ENCODE measurements around the gene SKOR1. TPM values are rescaled to one million over a fixed set of nuclear protein-coding genes. Genes with fewer than 3 reads are reported as not detected.

Gene SKOR1
- total and polyA plus RNA-seq, 2 of the 13 experiments (the other 11 are each of a cell fraction or from before 2014, with no cell fraction given), result 0.09 to 0.11 TPM

DNA sequence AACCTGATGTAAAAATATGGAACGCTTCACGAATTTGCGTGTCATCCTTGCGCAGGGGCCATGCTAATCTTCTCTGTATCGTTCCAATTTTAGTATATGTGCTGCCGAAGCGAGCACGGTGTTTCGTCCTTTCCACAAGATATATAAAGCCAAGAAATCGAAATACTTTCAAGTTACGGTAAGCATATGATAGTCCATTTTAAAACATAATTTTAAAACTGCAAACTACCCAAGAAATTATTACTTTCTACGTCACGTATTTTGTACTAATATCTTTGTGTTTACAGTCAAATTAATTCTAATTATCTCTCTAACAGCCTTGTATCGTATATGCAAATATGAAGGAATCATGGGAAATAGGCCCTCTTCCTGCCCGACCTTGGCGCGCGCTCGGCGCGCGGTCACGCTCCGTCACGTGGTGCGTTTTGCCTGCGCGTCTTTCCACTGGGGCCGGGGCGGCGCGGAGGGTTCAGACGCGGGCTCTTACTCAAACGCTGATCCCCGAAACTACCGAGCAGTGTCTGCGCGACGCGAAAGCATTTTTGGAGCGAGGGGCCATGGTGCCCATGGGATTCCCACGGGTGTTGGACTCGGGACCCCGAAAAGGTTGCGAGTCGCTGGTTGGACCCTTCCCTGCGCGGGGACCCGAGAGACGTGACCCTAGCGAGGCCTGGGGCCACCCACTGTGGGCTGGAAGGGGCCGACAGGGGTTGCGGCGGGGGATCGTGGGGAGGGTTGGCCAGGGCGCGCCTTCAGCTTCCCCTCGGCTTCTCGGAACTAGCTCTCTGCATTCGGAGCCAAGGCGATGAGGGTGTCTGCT, 14.8 kb downstream of the SKOR1 start, which contains the start of gene RNU6-1 (continued):
- TF ChIP-seq, protein P1, sequence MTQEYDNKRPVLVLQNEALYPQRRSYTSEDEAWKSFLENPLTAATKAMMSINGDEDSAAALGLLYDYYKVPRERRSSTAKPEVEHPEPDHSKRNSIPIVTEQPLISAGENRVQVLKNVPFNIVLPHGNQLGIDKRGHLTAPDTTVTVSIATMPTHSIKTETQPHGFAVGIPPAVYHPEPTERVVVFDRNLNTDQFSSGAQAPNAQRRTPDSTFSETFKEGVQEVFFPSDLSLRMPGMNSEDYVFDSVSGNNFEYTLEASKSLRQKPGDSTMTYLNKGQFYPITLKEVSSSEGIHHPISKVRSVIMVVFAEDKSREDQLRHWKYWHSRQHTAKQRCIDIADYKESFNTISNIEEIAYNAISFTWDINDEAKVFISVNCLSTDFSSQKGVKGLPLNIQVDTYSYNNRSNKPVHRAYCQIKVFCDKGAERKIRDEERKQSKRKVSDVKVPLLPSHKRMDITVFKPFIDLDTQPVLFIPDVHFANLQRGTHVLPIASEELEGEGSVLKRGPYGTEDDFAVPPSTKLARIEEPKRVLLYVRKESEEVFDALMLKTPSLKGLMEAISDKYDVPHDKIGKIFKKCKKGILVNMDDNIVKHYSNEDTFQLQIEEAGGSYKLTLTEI (CRISPR knock-in tag; conservative IDR thresholded peaks at IDR 0.05), result no peak
- TF ChIP-seq RELA (CRISPR knock-in tag; IDR thresholded peaks at IDR 0.05) (no peak), ZNF17 (CRISPR knock-in tag; IDR thresholded peaks at IDR 0.05) (no peak), RFXAP (CRISPR knock-in tag; IDR thresholded peaks at IDR 0.05; ENCODE audit: borderline replicate concordance) (no peak), TAF1 (CRISPR knock-in tag; IDR thresholded peaks at IDR 0.05) (peak; percentile 73), ZBTB8A (CRISPR knock-in tag; IDR thresholded peaks at IDR 0.05; ENCODE audit: borderline replicate concordance, low read depth) (no peak), TCF7L2 (IDR thresholded peaks at IDR 0.05; ENCODE audit: low read depth, low read length) (no peak), ZNF768 (CRISPR knock-in tag; IDR thresholded peaks at IDR 0.05) (peak; percentile 54; the same call in 1 of the 2 replicates), ZNF879 (CRISPR knock-in tag; IDR thresholded peaks at IDR 0.05) (no peak), NFRKB (IDR thresholded peaks at IDR 0.05) (no peak), TEAD2 (CRISPR knock-in tag; IDR thresholded peaks at IDR 0.05) (no peak), ZNF567 (CRISPR knock-in tag; IDR thresholded peaks at IDR 0.05; ENCODE audit: borderline replicate concordance) (0 out of 2 replicates have a peak, but pooled peaks have one; percentile 26), RORA (CRISPR knock-in tag; IDR thresholded peaks at IDR 0.05) (no peak; the same call in 1 of the 2 replicates), ZNF558 (CRISPR knock-in tag; IDR thresholded peaks at IDR 0.05; ENCODE audit: borderline replicate concordance) (peak; percentile 60; the same call in 1 of the 2 replicates)
- TF ChIP-seq, protein P2, sequence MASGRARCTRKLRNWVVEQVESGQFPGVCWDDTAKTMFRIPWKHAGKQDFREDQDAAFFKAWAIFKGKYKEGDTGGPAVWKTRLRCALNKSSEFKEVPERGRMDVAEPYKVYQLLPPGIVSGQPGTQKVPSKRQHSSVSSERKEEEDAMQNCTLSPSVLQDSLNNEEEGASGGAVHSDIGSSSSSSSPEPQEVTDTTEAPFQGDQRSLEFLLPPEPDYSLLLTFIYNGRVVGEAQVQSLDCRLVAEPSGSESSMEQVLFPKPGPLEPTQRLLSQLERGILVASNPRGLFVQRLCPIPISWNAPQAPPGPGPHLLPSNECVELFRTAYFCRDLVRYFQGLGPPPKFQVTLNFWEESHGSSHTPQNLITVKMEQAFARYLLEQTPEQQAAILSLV (CRISPR knock-in tag; IDR thresholded peaks at IDR 0.05; ENCODE audit: borderline replicate concordance), result peak; percentile 49; the same call in 1 of the 2 replicates
- TF ChIP-seq, protein P3, sequence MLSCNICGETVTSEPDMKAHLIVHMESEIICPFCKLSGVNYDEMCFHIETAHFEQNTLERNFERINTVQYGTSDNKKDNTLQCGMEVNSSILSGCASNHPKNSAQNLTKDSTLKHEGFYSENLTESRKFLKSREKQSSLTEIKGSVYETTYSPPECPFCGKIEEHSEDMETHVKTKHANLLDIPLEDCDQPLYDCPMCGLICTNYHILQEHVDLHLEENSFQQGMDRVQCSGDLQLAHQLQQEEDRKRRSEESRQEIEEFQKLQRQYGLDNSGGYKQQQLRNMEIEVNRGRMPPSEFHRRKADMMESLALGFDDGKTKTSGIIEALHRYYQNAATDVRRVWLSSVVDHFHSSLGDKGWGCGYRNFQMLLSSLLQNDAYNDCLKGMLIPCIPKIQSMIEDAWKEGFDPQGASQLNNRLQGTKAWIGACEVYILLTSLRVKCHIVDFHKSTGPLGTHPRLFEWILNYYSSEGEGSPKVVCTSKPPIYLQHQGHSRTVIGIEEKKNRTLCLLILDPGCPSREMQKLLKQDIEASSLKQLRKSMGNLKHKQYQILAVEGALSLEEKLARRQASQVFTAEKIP (CRISPR knock-in tag; IDR thresholded peaks at IDR 0.05; ENCODE audit: borderline replicate concordance), result no peak
- TF ChIP-seq, protein P4, sequence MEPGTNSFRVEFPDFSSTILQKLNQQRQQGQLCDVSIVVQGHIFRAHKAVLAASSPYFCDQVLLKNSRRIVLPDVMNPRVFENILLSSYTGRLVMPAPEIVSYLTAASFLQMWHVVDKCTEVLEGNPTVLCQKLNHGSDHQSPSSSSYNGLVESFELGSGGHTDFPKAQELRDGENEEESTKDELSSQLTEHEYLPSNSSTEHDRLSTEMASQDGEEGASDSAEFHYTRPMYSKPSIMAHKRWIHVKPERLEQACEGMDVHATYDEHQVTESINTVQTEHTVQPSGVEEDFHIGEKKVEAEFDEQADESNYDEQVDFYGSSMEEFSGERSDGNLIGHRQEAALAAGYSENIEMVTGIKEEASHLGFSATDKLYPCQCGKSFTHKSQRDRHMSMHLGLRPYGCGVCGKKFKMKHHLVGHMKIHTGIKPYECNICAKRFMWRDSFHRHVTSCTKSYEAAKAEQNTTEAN (CRISPR knock-in tag; conservative IDR thresholded peaks at IDR 0.05), result no peak
- TF ChIP-seq, protein P5, sequence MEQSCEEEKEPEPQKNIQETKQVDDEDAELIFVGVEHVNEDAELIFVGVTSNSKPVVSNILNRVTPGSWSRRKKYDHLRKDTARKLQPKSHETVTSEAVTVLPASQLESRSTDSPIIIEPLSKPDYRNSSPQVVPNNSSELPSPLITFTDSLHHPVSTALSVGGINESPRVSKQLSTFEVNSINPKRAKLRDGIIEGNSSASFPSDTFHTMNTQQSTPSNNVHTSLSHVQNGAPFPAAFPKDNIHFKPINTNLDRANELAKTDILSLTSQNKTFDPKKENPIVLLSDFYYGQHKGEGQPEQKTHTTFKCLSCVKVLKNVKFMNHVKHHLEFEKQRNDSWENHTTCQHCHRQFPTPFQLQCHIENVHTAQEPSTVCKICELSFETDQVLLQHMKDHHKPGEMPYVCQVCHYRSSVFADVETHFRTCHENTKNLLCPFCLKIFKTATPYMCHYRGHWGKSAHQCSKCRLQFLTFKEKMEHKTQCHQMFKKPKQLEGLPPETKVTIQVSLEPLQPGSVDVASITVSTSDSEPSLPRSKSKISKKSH (CRISPR knock-in tag; IDR thresholded peaks at IDR 0.05; ENCODE audit: borderline replicate concordance), result peak; percentile 94
- TF ChIP-seq, protein P6, sequence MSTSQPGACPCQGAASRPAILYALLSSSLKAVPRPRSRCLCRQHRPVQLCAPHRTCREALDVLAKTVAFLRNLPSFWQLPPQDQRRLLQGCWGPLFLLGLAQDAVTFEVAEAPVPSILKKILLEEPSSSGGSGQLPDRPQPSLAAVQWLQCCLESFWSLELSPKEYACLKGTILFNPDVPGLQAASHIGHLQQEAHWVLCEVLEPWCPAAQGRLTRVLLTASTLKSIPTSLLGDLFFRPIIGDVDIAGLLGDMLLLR (CRISPR knock-in tag; IDR thresholded peaks at IDR 0.05), result no peak

All from HepG2 (cell line).